Endodermal cell (in vitro differentiated cells): ENCODE measurements around the gene CACFD1. TPM values are rescaled to one million over a fixed set of nuclear protein-coding genes. Genes with fewer than 3 reads are reported as not detected.
A peak's percentile ranks its signal among the peaks of the same experiment; 100 is the strongest.

Experiments
- DNase-seq: peaks from one replicate; pipeline ENCODE4 v3.0.0-alpha.2; 2017
- H3K27ac ChIP-seq: 2 replicates; pipeline ENCODE4 v1.5.1; 2013; ENCODE audit warnings: mild to moderate bottlenecking, low read depth, low read length, moderate library complexity
- H3K27me3 ChIP-seq: 2 replicates; pipeline ENCODE4 v1.6.1; 2013; ENCODE audit warnings: mild to moderate bottlenecking, low read length, moderate library complexity; ENCODE audit not compliant: insufficient read depth, control insufficient read depth, poor library complexity, severe bottlenecking
- H3K36me3 ChIP-seq: 2 replicates; pipeline ENCODE4 v1.7.0; 2013; ENCODE audit warnings: mild to moderate bottlenecking, low read length, moderate library complexity; ENCODE audit not compliant: control insufficient read depth, insufficient read depth
- H3K4me1 ChIP-seq: one replicate; pipeline ENCODE4 v1.7.0; 2013; ENCODE audit warnings: low read length; ENCODE audit not compliant: control insufficient read depth, insufficient read depth
- H3K4me3 ChIP-seq: 2 replicates; pipeline ENCODE4 v1.5.1; 2013; ENCODE audit warnings: mild to moderate bottlenecking, low read length, moderate library complexity
- H3K9ac ChIP-seq: 2 replicates; pipeline ENCODE4 v1.6.1; 2013; ENCODE audit warnings: mild to moderate bottlenecking, low read length, moderate library complexity; ENCODE audit not compliant: poor library complexity, severe bottlenecking; ENCODE audit errors: extremely low read depth
- H3K9me3 ChIP-seq: 2 replicates; pipeline ENCODE4 v1.6.1; 2013; ENCODE audit warnings: mild to moderate bottlenecking, low read length, moderate library complexity; ENCODE audit not compliant: control insufficient read depth
- H3K27ac Mint-ChIP-seq: 2 replicates; pipeline ENCODE4 v1.8.0; 2020; ENCODE audit warnings: mixed read lengths
- H3K27me3 Mint-ChIP-seq: 2 replicates; pipeline ENCODE4 v1.8.0; 2021; ENCODE audit warnings: mild to moderate bottlenecking, mixed read lengths; ENCODE audit not compliant: insufficient read depth
- H3K36me3 Mint-ChIP-seq: 2 replicates; pipeline ENCODE4 v1.8.0; 2020; ENCODE audit warnings: low read depth, mixed read lengths
- H3K4me1 Mint-ChIP-seq: 2 replicates; pipeline ENCODE4 v1.8.0; 2020; ENCODE audit warnings: mixed read lengths
- H3K4me3 Mint-ChIP-seq: 2 replicates; pipeline ENCODE4 v1.8.0; 2020; ENCODE audit warnings: mild to moderate bottlenecking, moderate library complexity, mixed read lengths
- H3K9me3 Mint-ChIP-seq: 2 replicates; pipeline ENCODE4 v1.8.0; 2020; ENCODE audit warnings: mild to moderate bottlenecking, mixed read lengths
- CTCF ChIP-seq: fragments of 200-600 bp; sonication (generic); conservative IDR thresholded peaks from 2 replicates; pipeline ENCODE4 v1.5.0; 2021; ENCODE audit warnings: antibody characterized with exemption, mild to moderate bottlenecking
- WGBS, 2 experiments: methylation state at CpG; one replicate each; pipeline versions ENCODE4 v1.1.5 to v1.1.7; 2013; ENCODE audit warnings: missing lambda C conversion rate in 2 of 2, mixed read lengths in 1 of 2; ENCODE audit not compliant: insufficient coverage in 1 of 2, insufficient read length in 1 of 2; 5-methylcytosine and 5-hydroxymethylcytosine counted together
- total RNA-seq, 2 donors: library from RNA; stranded (reverse); fragmentation: NEBNext Ultra II Directional in 1 of 2; extraction: Animal tissue kit (Norgen Biotek cat#: 25700) in 1 of 2; gene quantifications; 2 replicates in 1 of 2; 3 replicates in 1 of 2; pipeline ENCODE4 v1.2.1, GENCODE V29; 2021

The CACFD1 gene
- total RNA-seq, 2 donors from 2014 or later = 30.6 to 35.0 TPM

DNA sequence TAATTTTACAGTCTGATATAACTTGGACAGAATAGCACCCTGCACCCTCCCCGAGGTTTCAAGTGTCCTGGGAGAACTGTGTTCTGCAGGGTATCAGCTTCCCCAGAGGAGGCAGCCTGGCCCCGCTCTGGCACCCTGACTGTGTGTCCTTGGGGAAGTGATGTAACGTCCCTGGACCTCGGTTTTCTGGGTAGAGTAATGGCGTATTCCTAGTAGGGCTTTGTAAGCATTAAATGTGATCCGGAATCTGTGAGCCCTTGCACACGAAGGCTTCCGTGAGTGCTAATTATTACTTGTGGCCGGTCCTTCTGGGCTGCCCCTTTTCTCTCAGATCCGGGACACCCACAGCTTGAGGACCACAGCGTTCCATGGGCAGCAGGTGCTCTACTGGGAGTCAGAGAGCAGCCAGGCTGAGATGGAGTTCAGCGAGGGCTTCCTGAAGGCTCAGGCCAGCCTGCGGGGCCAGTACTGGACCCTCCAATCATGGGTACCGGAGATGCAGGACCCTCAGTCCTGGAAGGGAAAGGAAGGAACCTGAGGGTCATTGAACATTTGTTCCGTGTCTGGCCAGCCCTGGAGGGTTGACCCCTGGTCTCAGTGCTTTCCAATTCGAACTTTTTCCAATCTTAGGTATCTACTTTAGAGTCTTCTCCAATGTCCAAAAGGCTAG is 1.0 kb upstream of the CACFD1 start:
- 80 to 89% methylated on average over 13 to 16 of the region's 16 CpGs for WGBS, 2 experiments

DNA sequence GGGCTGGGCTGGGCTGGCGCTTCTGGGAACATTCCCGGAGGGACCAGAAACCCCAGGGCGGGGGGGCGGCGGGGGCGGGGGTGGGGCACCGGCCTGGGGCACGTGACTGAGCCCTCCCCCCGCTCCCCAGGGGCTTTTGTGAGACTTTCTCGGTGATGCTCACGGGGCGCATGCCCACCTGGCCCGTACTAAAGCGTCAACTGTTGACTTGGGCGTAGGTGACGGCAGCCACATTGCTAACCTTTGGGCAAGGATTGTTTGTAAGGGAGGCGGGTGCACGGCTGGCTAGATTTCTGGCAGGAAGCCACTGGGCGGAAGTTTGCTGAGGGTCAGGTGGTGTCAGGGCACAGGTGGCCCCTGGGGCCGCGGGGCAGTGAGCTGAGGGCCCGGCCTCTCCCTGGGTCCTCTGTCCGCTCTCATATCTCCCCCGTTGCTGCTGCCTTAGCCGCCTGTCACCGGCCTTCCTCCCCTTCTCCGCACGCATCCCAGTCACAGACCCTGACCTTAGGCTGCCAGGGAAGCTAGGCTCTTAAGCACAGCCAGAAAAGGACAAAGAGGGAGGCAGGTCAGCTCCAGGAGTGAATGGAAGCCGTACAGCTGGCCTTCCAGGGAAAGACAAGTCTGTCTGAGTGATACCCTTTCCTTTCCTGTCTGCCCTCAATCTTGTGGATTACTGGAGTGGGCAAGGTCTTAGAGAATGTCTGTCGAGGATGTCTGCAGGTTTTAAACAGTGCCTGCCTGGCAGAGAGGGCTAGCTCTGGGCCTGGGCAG is 812 bp downstream of the CACFD1 start:
- H3K9ac ChIP-seq = peak overlapping the region; percentile 80
- Mint-ChIP-seq H3K36me3 (peaks cover 10% of the 10 kb centered on the region), H3K27me3 (peaks cover 2% of the 10 kb centered on the region), H3K27ac (peak overlapping the region; percentile 90), H3K9me3 (no peaks in the 10 kb centered on the region), H3K4me3 (peak overlapping the region; percentile 72), H3K4me1 (no peaks in the 10 kb centered on the region)
- peak overlapping the region; percentile 86 for H3K4me3 ChIP-seq
- H3K9me3 ChIP-seq = no peaks in the 10 kb centered on the region
- DNase-seq = peak; percentile 88
- no peak for TF ChIP-seq CTCF
- peak overlapping the region; percentile 99 for H3K27ac ChIP-seq
- H3K4me1 ChIP-seq = peaks cover 4% of the 10 kb centered on the region
- no peaks in the 10 kb centered on the region for H3K27me3 ChIP-seq
- WGBS, 2 experiments = 12 to 25% methylated on average over 8 to 30 of the region's 30 CpGs
- peaks cover 4% of the 10 kb centered on the region for H3K36me3 ChIP-seq

More for the DNA sequence above, 1.0 kb upstream of the CACFD1 start:
- peak overlapping the region; percentile 58 for H3K4me3 ChIP-seq
- Mint-ChIP-seq H3K4me1 (no peaks in the 10 kb centered on the region), H3K36me3 (peaks cover 5% of the 10 kb centered on the region), H3K9me3 (no peaks in the 10 kb centered on the region), H3K4me3 (peak overlapping the region; percentile 72), H3K27ac (peak overlapping the region; percentile 30), H3K27me3 (peaks cover 2% of the 10 kb centered on the region)
- no peaks in the 10 kb centered on the region for H3K36me3 ChIP-seq
- H3K27me3 ChIP-seq = no peaks in the 10 kb centered on the region
- H3K4me1 ChIP-seq = peaks cover 4% of the 10 kb centered on the region
- H3K27ac ChIP-seq = no peak overlapping the region
- no peak overlapping the region for H3K9ac ChIP-seq
- DNase-seq = no peak
- TF ChIP-seq CTCF = no peak
- no peaks in the 10 kb centered on the region for H3K9me3 ChIP-seq

DNA sequence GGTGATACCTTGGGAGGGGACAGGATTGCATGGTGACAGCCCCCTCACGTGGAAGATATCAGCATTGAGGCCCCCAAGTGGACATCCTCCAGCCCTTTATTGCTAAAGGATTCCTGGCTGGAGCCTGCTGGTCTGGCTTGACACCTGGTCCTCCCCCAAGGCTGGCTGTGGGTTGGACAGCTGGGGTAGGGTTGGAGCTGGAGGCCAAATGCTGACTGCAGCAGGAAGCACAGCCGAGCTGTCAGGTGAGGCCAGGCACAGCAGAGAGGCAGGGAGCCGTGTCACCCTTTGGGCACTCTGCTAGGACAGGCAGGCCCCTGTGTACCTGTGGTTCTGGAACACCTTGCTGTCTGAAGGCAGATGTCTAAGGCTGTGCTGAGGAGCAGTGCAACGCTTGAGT is 2.2 kb downstream of the CACFD1 start:
- Mint-ChIP-seq H3K27ac (no peak overlapping the region), H3K9me3 (no peaks in the 10 kb centered on the region), H3K36me3 (peaks cover 12% of the 10 kb centered on the region), H3K4me3 (peak overlapping the region; percentile 72), H3K4me1 (no peaks in the 10 kb centered on the region), H3K27me3 (peaks cover 2% of the 10 kb centered on the region)
- H3K4me3 ChIP-seq = no peak overlapping the region
- peaks cover 15% of the 10 kb centered on the region for H3K36me3 ChIP-seq
- H3K9ac ChIP-seq = no peak overlapping the region
- H3K9me3 ChIP-seq = no peaks in the 10 kb centered on the region
- WGBS, 2 experiments = 81 to 93% methylated on average over 3 to 4 of the region's 4 CpGs
- TF ChIP-seq CTCF = no peak
- peaks cover 4% of the 10 kb centered on the region for H3K4me1 ChIP-seq
- no peaks in the 10 kb centered on the region for H3K27me3 ChIP-seq
- DNase-seq = no peak
- H3K27ac ChIP-seq = no peak overlapping the region
